Activated naive CD4-positive, alpha-beta T cell treated with Interleukin-2 at 50 U/mL for 16 hours (primary cell): Measurements from ENCODE around the gene OPCML.
"Not testable (repeated sequence)": the region's sequence is repeated elsewhere in the genome, so short reads cannot be mapped to it uniquely, and the experiment has no call there.

ENCODE experiments used
- DNase-seq: peaks from one replicate; pipeline ENCODE4 v3.0.0-alpha.2; 2020

Gene OPCML

DNA sequence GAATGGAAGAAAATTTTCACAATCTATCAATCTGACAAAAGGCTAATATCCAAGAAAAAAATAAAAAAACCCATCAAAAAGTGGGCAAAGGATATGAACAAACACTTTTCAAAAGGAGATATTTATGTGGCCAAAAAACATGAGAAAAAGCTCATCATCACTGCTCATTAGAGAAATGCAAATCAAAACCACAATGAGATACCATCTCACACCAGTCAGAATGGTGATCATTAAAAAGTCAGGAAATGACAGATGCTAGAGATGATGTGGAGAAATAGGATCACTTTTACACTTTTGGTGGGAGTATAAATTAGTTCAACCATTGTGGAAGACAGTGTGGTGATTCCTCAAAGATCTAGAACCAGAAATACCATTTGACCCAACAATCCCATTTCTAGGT is 1162.2 kb downstream of the OPCML start:
- not testable (repeated sequence) for DNase-seq

DNA sequence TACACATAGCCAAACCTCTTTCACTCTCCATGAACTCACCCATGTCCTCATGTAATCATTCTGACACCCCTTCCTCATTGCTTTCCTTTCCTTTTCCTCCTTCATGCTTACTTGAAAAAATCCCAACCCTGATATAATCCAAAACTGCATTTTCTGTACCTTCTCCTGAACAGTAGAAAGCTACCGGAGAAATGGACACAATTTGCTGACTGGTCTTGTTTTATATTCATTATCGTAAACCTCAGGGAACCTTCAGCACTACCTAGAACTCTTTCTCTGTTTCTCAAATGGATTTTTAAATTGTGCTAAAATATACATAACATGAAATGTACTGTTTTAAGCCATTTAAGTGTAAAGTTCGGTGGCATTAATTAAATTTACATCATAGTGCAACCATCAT is 1165.0 kb downstream of the OPCML start:
- DNase-seq: no peak

DNA sequence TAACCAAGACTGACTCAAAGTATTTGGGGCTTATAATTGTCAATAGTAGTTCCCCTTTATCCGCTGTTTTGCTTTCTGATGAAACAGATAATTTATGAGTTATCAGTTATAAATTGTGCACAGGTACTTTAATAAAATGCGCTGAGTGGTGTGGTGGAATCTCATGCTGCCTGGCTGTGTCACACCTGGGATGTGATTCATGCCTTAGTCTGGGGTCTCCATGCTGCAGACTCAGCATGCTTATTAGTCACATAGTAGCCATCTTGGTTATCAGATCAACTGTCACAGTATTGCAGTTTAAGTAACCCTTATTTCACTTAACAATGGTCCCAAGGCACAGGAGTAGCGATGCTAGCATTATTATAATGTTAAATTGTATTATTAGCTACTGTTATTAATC is 1166.7 kb downstream of the OPCML start:
- no peak for DNase-seq
